Activated B cell treated with CpG ODN at 0.5 μM for 24 hours (primary cell): ENCODE data around the gene CHN2. TPM values are rescaled to one million over a fixed set of nuclear protein-coding genes. Genes with fewer than 3 reads are reported as not detected.

Experiments used
- ATAC-seq: fragments of 200-7000 bp; cut with Tn5 transposase; one replicate; pipeline ENCODE4 v1.10.0; 2021; ENCODE audit warnings: low read depth, mild to moderate bottlenecking, moderate library complexity
- CTCF ChIA-PET: fragments of 350-600 bp; sonication (Branson Sonifier 250); formaldehyde crosslinking; loops from one replicate; lab custom pipeline; 2021; ENCODE audit warnings: antibody characterized with exemption; lab: Charles Lee
- POLR2A ChIA-PET: fragments of 350-600 bp; sonication (Branson Sonifier 250); formaldehyde crosslinking; loops from one replicate; lab custom pipeline; 2021; ENCODE audit warnings: antibody characterized with exemption; lab: Charles Lee
- DNase-seq: peaks from one replicate; pipeline ENCODE4 v3.0.0; 2022
- H3K27ac Mint-ChIP-seq: one replicate; pipeline ENCODE4 v1.8.0; 2020; ENCODE audit warnings: mixed read lengths
- H3K27me3 Mint-ChIP-seq: one replicate; pipeline ENCODE4 v1.8.0; 2021; ENCODE audit warnings: mixed read lengths
- H3K36me3 Mint-ChIP-seq: one replicate; pipeline ENCODE4 v1.8.0; 2021; ENCODE audit warnings: low read depth, mixed read lengths
- H3K4me1 Mint-ChIP-seq: one replicate; pipeline ENCODE4 v1.8.0; 2021; ENCODE audit warnings: mixed read lengths
- H3K4me3 Mint-ChIP-seq: one replicate; pipeline ENCODE4 v1.8.0; 2020; ENCODE audit warnings: mild to moderate bottlenecking, mixed read lengths
- H3K9me3 Mint-ChIP-seq: one replicate; pipeline ENCODE4 v1.8.0; 2020; ENCODE audit warnings: mixed read lengths
- CTCF ChIP-seq: fragments of 200-600 bp; IDR thresholded peaks from one replicate; pipeline ENCODE4 v1.8.0; 2022; ENCODE audit warnings: antibody characterized with exemption, mild to moderate bottlenecking
- intact Hi-C: fragments of 100-400 bp; cut with micrococcal nuclease; formaldehyde crosslinking; loops from one replicate; pipeline ENCODE4 v1.15.1; 2024
- total RNA-seq: library from RNA; stranded (reverse); gene quantifications from 2 replicates; pipeline ENCODE4 v1.2.3, GENCODE V29; 2022

Gene CHN2
- total RNA-seq, 1 donor from 2014 or later = 1.8 TPM

- no peaks in the 10 kb centered on the region for H3K9me3 Mint-ChIP-seq
- peaks cover 5% of the 10 kb centered on the region for H3K27me3 Mint-ChIP-seq
- ChIA-PET CTCF (no interaction called here), POLR2A (no interaction called here)
- no peak overlapping the region for H3K4me3 Mint-ChIP-seq
- intact Hi-C loops = no loop called here
- ATAC-seq = no peak
- TF ChIP-seq CTCF = no peak
- no peak for DNase-seq
- no peaks in the 10 kb centered on the region for H3K4me1 Mint-ChIP-seq
- H3K27ac Mint-ChIP-seq = no peak overlapping the region
- no peaks in the 10 kb centered on the region for H3K36me3 Mint-ChIP-seq
Measured at GRCh38 chr7:29416276-29416937, 221.8 kb downstream of the CHN2 start.

GRCh38 chr7:29416938-29417305 lies 222.3 kb downstream of the CHN2 start:
- H3K36me3 Mint-ChIP-seq = no peaks in the 10 kb centered on the region
- ChIA-PET CTCF (interaction anchor here (1.0 kb wide), 1 partner anchor 8 kb away, joined by 3 read pairs; no protein-coding TSS in a partner anchor), POLR2A (no interaction called here)
- ATAC-seq (no peak), DNase-seq (no peak)
- TF ChIP-seq CTCF = no peak
- H3K27me3 Mint-ChIP-seq = peaks cover 6% of the 10 kb centered on the region
- H3K4me1 Mint-ChIP-seq = no peaks in the 10 kb centered on the region
- no peak overlapping the region for H3K27ac Mint-ChIP-seq
- intact Hi-C loops = no loop called here
- H3K4me3 Mint-ChIP-seq = no peak overlapping the region
- H3K9me3 Mint-ChIP-seq = no peaks in the 10 kb centered on the region

- no peak overlapping the region for H3K27ac Mint-ChIP-seq
- peaks cover 7% of the 10 kb centered on the region for H3K4me1 Mint-ChIP-seq
- no peaks in the 10 kb centered on the region for H3K36me3 Mint-ChIP-seq
- CTCF ChIA-PET = interaction anchor here (1.2 kb wide), 1 partner anchor 494 kb away, joined by 3 read pairs; no protein-coding TSS in a partner anchor
- POLR2A ChIA-PET = no interaction called here
- no peak overlapping the region for H3K4me3 Mint-ChIP-seq
- H3K27me3 Mint-ChIP-seq = peaks cover 11% of the 10 kb centered on the region
- ATAC-seq (no peak), DNase-seq (no peak)
- intact Hi-C loops = no loop called here
- H3K9me3 Mint-ChIP-seq = no peaks in the 10 kb centered on the region
- no peak for TF ChIP-seq CTCF
Measured at GRCh38 chr7:29418056-29418455, 223.5 kb downstream of the CHN2 start.

- TF ChIP-seq CTCF = no peak
- H3K36me3 Mint-ChIP-seq = no peaks in the 10 kb centered on the region
- intact Hi-C loops = no loop called here
- ATAC-seq = no peak
- H3K4me3 Mint-ChIP-seq = no peak overlapping the region
- peaks cover 9% of the 10 kb centered on the region for H3K4me1 Mint-ChIP-seq
- no peak for DNase-seq
- no peaks in the 10 kb centered on the region for H3K9me3 Mint-ChIP-seq
- H3K27me3 Mint-ChIP-seq = peaks cover 9% of the 10 kb centered on the region
- CTCF ChIA-PET = interaction anchor here (1.2 kb wide), 1 partner anchor 495 kb away, joined by 3 read pairs; no protein-coding TSS in a partner anchor
- POLR2A ChIA-PET = no interaction called here
- no peak overlapping the region for H3K27ac Mint-ChIP-seq
Measured at GRCh38 chr7:29418651-29419050, 224.1 kb downstream of the CHN2 start.

- POLR2A ChIA-PET = no interaction called here
- H3K27me3 Mint-ChIP-seq = peaks cover 9% of the 10 kb centered on the region
- intact Hi-C loops = no loop called here
- DNase-seq (no peak), ATAC-seq (no peak)
- H3K9me3 Mint-ChIP-seq = no peaks in the 10 kb centered on the region
- H3K36me3 Mint-ChIP-seq = no peaks in the 10 kb centered on the region
- H3K4me3 Mint-ChIP-seq = no peak overlapping the region
- H3K27ac Mint-ChIP-seq = no peak overlapping the region
- no peak for TF ChIP-seq CTCF
- peaks cover 17% of the 10 kb centered on the region for H3K4me1 Mint-ChIP-seq
- CTCF ChIA-PET = interaction anchor here (1.1 kb wide), 1 partner anchor 11 kb away, joined by 3 read pairs; no protein-coding TSS in a partner anchor
Measured at GRCh38 chr7:29420011-29420410, 225.4 kb downstream of the CHN2 start.
